Measurements from ENCODE around the gene DPYSL5. TPM values are rescaled to one million over a fixed set of nuclear protein-coding genes. Genes with fewer than 3 reads are reported as not detected.

The DPYSL5 gene
- total RNA-seq, result under 1 TPM; 0.13 to 0.50 (median 0.41) TPM

- peak; percentile 53 for DNase-seq (ENCODE audit: extremely low spot score)
- H3K4me1 ChIP-seq, result peaks cover 40 to 42% (median 41%) of the 10 kb centered on the region in 4 donors
- no peak within 1 kb of the TSS for H3K27ac ChIP-seq (replicated peaks in 1 of 4)
- no peaks in the 10 kb centered on the region for H3K9me3 ChIP-seq
- 1% methylated on average over 31 of the region's 83 CpGs for WGBS
- peak within 1 kb of the TSS; percentile 49 to 56 (median 50) for H3K4me3 ChIP-seq
- H3K27me3 ChIP-seq, result peaks cover 18 to 97% (median 54%) of the 10 kb centered on the region in 4 donors
- intact Hi-C loops (cut with DNase I), result no loop called here
- TF ChIP-seq EP300 (IDR thresholded peaks at IDR 0.05) (no peak), CTCF (IDR thresholded peaks at IDR 0.05) (no peak), POLR2AphosphoS5 (IDR thresholded peaks at IDR 0.05) (no peak), POLR2A (IDR thresholded peaks at IDR 0.05; ENCODE audit: low read depth) (no peak)
- no peaks in the 10 kb centered on the region for H3K36me3 ChIP-seq
These were observed at the start of gene DPYSL5 for GRCh38 chr2:26847655-26848335. Gene DPYSL5, plus strand, starts transcription at chr2:26848132. Its CDS starts 50,368 bp downstream, at chr2:26898500.

- DNase-seq (ENCODE audit: extremely low spot score), result no peak
- no peak overlapping the region for H3K27ac ChIP-seq (replicated peaks in 1 of 4)
- WGBS, result 76% methylated on average over 4 of the region's 4 CpGs
- intact Hi-C loops (cut with DNase I), result no loop called here
- H3K9me3 ChIP-seq, result no peaks in the 10 kb centered on the region
- no peaks in the 10 kb centered on the region for H3K27me3 ChIP-seq
- H3K4me1 ChIP-seq, result no peaks in the 10 kb centered on the region
- H3K4me3 ChIP-seq, result no peak overlapping the region
- no peak for TF ChIP-seq POLR2AphosphoS5 (IDR thresholded peaks at IDR 0.05)
- no peak for TF ChIP-seq CTCF (IDR thresholded peaks at IDR 0.05)
- TF ChIP-seq EP300 (IDR thresholded peaks at IDR 0.05), result no peak
- no peak for TF ChIP-seq POLR2A (IDR thresholded peaks at IDR 0.05; ENCODE audit: low read depth)
- no peaks in the 10 kb centered on the region for H3K36me3 ChIP-seq
These were observed 46.6 kb upstream of the DPYSL5 start for GRCh38 chr2:26801328-26801727.

GRCh38 chr2:26801796-26802195 lies 46.1 kb upstream of the DPYSL5 start:
- no peaks in the 10 kb centered on the region for H3K27me3 ChIP-seq

GRCh38 chr2:26805241-26805676 lies 42.7 kb upstream of the DPYSL5 start:
- no peak overlapping the region for H3K4me3 ChIP-seq

More at GRCh38 chr2:26801796-26802195, 46.1 kb upstream of the DPYSL5 start:
- H3K4me3 ChIP-seq, result no peak overlapping the region
- TF ChIP-seq CTCF (IDR thresholded peaks at IDR 0.05), result no peak
- TF ChIP-seq POLR2A (IDR thresholded peaks at IDR 0.05; ENCODE audit: low read depth), result no peak
- no peak for TF ChIP-seq EP300 (IDR thresholded peaks at IDR 0.05)
- no peak for TF ChIP-seq POLR2AphosphoS5 (IDR thresholded peaks at IDR 0.05)
- H3K4me1 ChIP-seq, result no peaks in the 10 kb centered on the region
- WGBS, result 97% methylated on average over 7 of the region's 7 CpGs
- no peaks in the 10 kb centered on the region for H3K9me3 ChIP-seq
- H3K36me3 ChIP-seq, result no peaks in the 10 kb centered on the region
- intact Hi-C loops (cut with DNase I), result no loop called here
- no peak overlapping the region for H3K27ac ChIP-seq (replicated peaks in 1 of 4)
- no peak for DNase-seq (ENCODE audit: extremely low spot score)

More at GRCh38 chr2:26805241-26805676, 42.7 kb upstream of the DPYSL5 start:
- no peak for TF ChIP-seq CTCF (IDR thresholded peaks at IDR 0.05)
- Histone ChIP-seq H3K4me1 (no peaks in the 10 kb centered on the region), H3K36me3 (no peaks in the 10 kb centered on the region), H3K27ac (replicated peaks in 1 of 4) (no peak overlapping the region), H3K9me3 (no peaks in the 10 kb centered on the region), H3K27me3 (no peaks in the 10 kb centered on the region)
- intact Hi-C loops (cut with DNase I), result no loop called here
- no peak for DNase-seq (ENCODE audit: extremely low spot score)
- WGBS, result 79% methylated on average over 5 of the region's 5 CpGs
